Smooth muscle cell (in vitro differentiated cells): Measurements from ENCODE around the gene GDPD2. TPM values are rescaled to one million over a fixed set of nuclear protein-coding genes. Genes with fewer than 3 reads are reported as not detected.

Experiments used
- DNase-seq: peaks from one replicate; lab custom pipeline; 2025; ENCODE audit not compliant: unreplicated experiment; lab: John Stamatoyannopoulos, UW
- H2AFZ ChIP-seq: fragments of 200-600 bp; sonication (generic); 2 replicates; pipeline ENCODE4 v1.6.0; 2016; ENCODE audit warnings: antibody characterized with exemption, low read depth, mild to moderate bottlenecking
- H3F3A ChIP-seq: fragments of 200-600 bp; sonication (generic); 2 replicates; pipeline ENCODE4 v1.6.0; 2017; ENCODE audit warnings: antibody characterized with exemption, low read depth
- H3K27ac ChIP-seq: fragments of 200-600 bp; sonication (generic); 2 replicates; pipeline ENCODE4 v1.5.1; 2016; ENCODE audit warnings: low read depth, mild to moderate bottlenecking
- H3K27me3 ChIP-seq: fragments of 200-600 bp; sonication (generic); 2 replicates; pipeline ENCODE4 v1.6.1; 2016; ENCODE audit warnings: low read depth, mild to moderate bottlenecking
- H3K36me3 ChIP-seq: fragments of 200-600 bp; sonication (generic); 2 replicates; pipeline ENCODE4 v1.5.1; 2016; ENCODE audit warnings: low read depth
- H3K4me1 ChIP-seq: fragments of 200-600 bp; sonication (generic); 2 replicates; pipeline ENCODE4 v1.5.1; 2016; ENCODE audit warnings: low read depth
- H3K4me2 ChIP-seq: fragments of 200-600 bp; sonication (generic); 2 replicates; pipeline ENCODE4 v1.6.0; 2016; ENCODE audit warnings: mild to moderate bottlenecking
- H3K4me3 ChIP-seq: fragments of 200-600 bp; sonication (generic); 2 replicates; pipeline ENCODE4 v1.5.1; 2016; ENCODE audit warnings: mild to moderate bottlenecking
- H3K79me2 ChIP-seq: fragments of 200-600 bp; sonication (generic); 2 replicates; pipeline ENCODE4 v1.6.0; 2016; ENCODE audit warnings: low read depth, mild to moderate bottlenecking
- H3K9ac ChIP-seq: fragments of 200-600 bp; sonication (generic); 2 replicates; pipeline ENCODE4 v1.6.0; 2016; ENCODE audit warnings: low read depth
- H3K9me3 ChIP-seq: fragments of 200-600 bp; sonication (generic); replicated peaks from 2 replicates; pipeline ENCODE4 v1.5.1; 2016; ENCODE audit warnings: low read depth
- H4K20me1 ChIP-seq: fragments of 200-600 bp; sonication (generic); 2 replicates; pipeline ENCODE4 v1.6.0; 2016; ENCODE audit warnings: low read depth
- CTCF ChIP-seq: fragments of 200-600 bp; sonication (generic); IDR thresholded peaks from 2 replicates; pipeline ENCODE4 v1.5.1; 2017; ENCODE audit warnings: borderline replicate concordance, mild to moderate bottlenecking, antibody characterized with exemption; ENCODE audit not compliant: insufficient read depth, poor library complexity, severe bottlenecking
- WGBS: methylation state at CpG from one replicate; pipeline ENCODE4 v1.1.7; 2016; ENCODE audit warnings: low lambda C conversion rate; 5-methylcytosine and 5-hydroxymethylcytosine counted together
- polyA plus RNA-seq: library from polyadenylated mRNA; unstranded; fragments of >200 nt; fragmentation: Nextera tagmentation; extraction: Ambion mirVana; gene quantifications from 2 replicates; pipeline ENCODE4 v1.2.1, GENCODE V29; 2016
- total RNA-seq: library from RNA; depleted of rRNA; stranded (reverse); fragments of >200 nt; gene quantifications from 2 replicates; pipeline ENCODE4 v1.2.3, GENCODE V29; 2014

Gene GDPD2
- total and polyA plus RNA-seq, 2 experiments from 2014 or later, result not detected

GRCh38 chrX:70470850-70471289 lies 47.8 kb downstream of the GDPD2 start:
- Histone ChIP-seq H2AFZ (no peak overlapping the region), H3K9me3 (no peaks in the 10 kb centered on the region), H3K36me3 (no peaks in the 10 kb centered on the region), H3K4me1 (no peaks in the 10 kb centered on the region), H3K4me3 (no peak overlapping the region), H3K27me3 (no peaks in the 10 kb centered on the region), H3K27ac (peak overlapping the region; percentile 60), H3K79me2 (no peaks in the 10 kb centered on the region), H3K9ac (no peak overlapping the region), H4K20me1 (no peaks in the 10 kb centered on the region), H3F3A (peaks cover 4% of the 10 kb centered on the region), H3K4me2 (peak overlapping the region; percentile 8)
- WGBS, result 51% methylated on average over 3 of the region's 3 CpGs
- DNase-seq, result no peak
- no peak for TF ChIP-seq CTCF

- H3K4me2 ChIP-seq, result peak overlapping the region; percentile 81
- no peaks in the 10 kb centered on the region for H3K9me3 ChIP-seq
- H3K4me1 ChIP-seq, result peaks cover 47% of the 10 kb centered on the region
- no peak overlapping the region for H3K4me3 ChIP-seq
- no peak overlapping the region for H2AFZ ChIP-seq
- TF ChIP-seq CTCF, result no peak
- no peaks in the 10 kb centered on the region for H3K36me3 ChIP-seq
- H3F3A ChIP-seq, result no peaks in the 10 kb centered on the region
- peak overlapping the region; percentile 99 for H3K27ac ChIP-seq
- WGBS, result 51% methylated on average over 5 of the region's 5 CpGs
- H3K79me2 ChIP-seq, result no peaks in the 10 kb centered on the region
- H3K27me3 ChIP-seq, result no peaks in the 10 kb centered on the region
- no peaks in the 10 kb centered on the region for H4K20me1 ChIP-seq
- DNase-seq, result no peak
- H3K9ac ChIP-seq, result peak overlapping the region; percentile 93
Measured at GRCh38 chrX:70476166-70476933, 53.2 kb downstream of the GDPD2 start.

GRCh38 chrX:70476934-70477733 lies 54.0 kb downstream of the GDPD2 start:
- H3K4me3 ChIP-seq, result peak overlapping the region; percentile 28
- H4K20me1 ChIP-seq, result no peaks in the 10 kb centered on the region
- TF ChIP-seq CTCF, result no peak
- peak overlapping the region; percentile 93 for H3K9ac ChIP-seq
- no peaks in the 10 kb centered on the region for H3K79me2 ChIP-seq
- H3F3A ChIP-seq, result no peaks in the 10 kb centered on the region
- no peak for DNase-seq
- H3K27me3 ChIP-seq, result no peaks in the 10 kb centered on the region
- H3K4me2 ChIP-seq, result peak overlapping the region; percentile 81
- H3K9me3 ChIP-seq, result no peaks in the 10 kb centered on the region
- 49% methylated on average over 13 of the region's 13 CpGs for WGBS
- no peaks in the 10 kb centered on the region for H3K36me3 ChIP-seq
- peak overlapping the region; percentile 99 for H3K27ac ChIP-seq
- peaks cover 52% of the 10 kb centered on the region for H3K4me1 ChIP-seq
- H2AFZ ChIP-seq, result no peak overlapping the region
